Uterus (tissue), 4 donors: ENCODE measurements around the gene CCDC57. TPM values are rescaled to one million over a fixed set of nuclear protein-coding genes. Genes with fewer than 3 reads are reported as not detected.

Source experiments
- DNase-seq, 2 donors: peaks; one replicate each; pipeline ENCODE4 v3.0.0-alpha.2; 2019 to 2020
- H3K27ac ChIP-seq, 2 donors: fragments of 200-600 bp; sonication (generic); 1 replicate in 1 of 2; 2 replicates in 1 of 2; pipeline ENCODE4 v1.5.1; 2016 to 2018
- H3K27me3 ChIP-seq, 2 donors: fragments of 200-600 bp; sonication (generic); one replicate each; pipeline ENCODE4 v1.5.1; 2018 to 2019; ENCODE audit warnings: control low read depth in 1 of 2
- H3K36me3 ChIP-seq, 2 donors: fragments of 200-600 bp; sonication (generic); one replicate each; pipeline ENCODE4 v1.5.1; 2019; ENCODE audit warnings: control low read depth in 1 of 2
- H3K4me1 ChIP-seq, 2 donors: fragments of 200-600 bp; sonication (generic); one replicate each; pipeline ENCODE4 v1.5.1; 2018 to 2019; ENCODE audit warnings: control low read depth in 1 of 2
- H3K4me3 ChIP-seq, 2 donors: fragments of 200-600 bp; sonication (generic); 1 replicate in 1 of 2; 2 replicates in 1 of 2; pipeline ENCODE4 v1.5.1; 2018 to 2019; ENCODE audit warnings: mild to moderate bottlenecking in 1 of 2
- H3K9me3 ChIP-seq, 2 donors: fragments of 200-600 bp; sonication (generic); one replicate each; pipeline ENCODE4 v1.5.1; 2019; ENCODE audit warnings: control low read depth in 1 of 2
- CTCF ChIP-seq, 4 experiments: fragments of 200-600 bp in 2 of 4; fragments of 450-650 bp in 2 of 4; sonication (generic) in 2 of 4; IDR thresholded peaks; one replicate each; pipeline ENCODE4 v1.5.1; 2016 to 2019; ENCODE audit warnings: antibody characterized with exemption in 4 of 4, mild to moderate bottlenecking in 2 of 4, moderate library complexity in 1 of 4
- POLR2A ChIP-seq, 2 donors: fragments of 450-650 bp; IDR thresholded peaks; one replicate each; pipeline ENCODE4 v1.6.1; 2016; ENCODE audit warnings: antibody characterized with exemption in 2 of 2, mild to moderate bottlenecking in 1 of 2, moderate library complexity in 1 of 2
- intact Hi-C: fragments of 100-400 bp; cut with DNase I; formaldehyde crosslinking; loops from one replicate; pipeline ENCODE4 v1.15.1; 2023; ENCODE audit warnings: low total_unique reads
- total RNA-seq, 4 donors: library from RNA; depleted of rRNA in 3 of 4; stranded (reverse); fragments of >200 nt in 3 of 4; gene quantifications; one replicate each; pipeline versions ENCODE4 v1.1.0 to v1.2.4, GENCODE V29; 2014 to 2023
- donor health status: DM: yes; HTN: yes; CAD: no.

Gene CCDC57
- total RNA-seq, 4 donors from 2014 or later = 4.4 to 88.2 (median 17.6) TPM

GRCh38 chr17:82096709-82097183 is 115.9 kb downstream of the CCDC57 start:
- no peaks in the 10 kb centered on the region for H3K27me3 ChIP-seq
- H3K4me3 ChIP-seq = peak overlapping the region; percentile 50 to 80
- H3K36me3 ChIP-seq = no peaks in the 10 kb centered on the region
- H3K27ac ChIP-seq = peak overlapping the region; percentile 86 to 95
- intact Hi-C loops = no loop called here
- DNase-seq = peak in 1 of 2 donors; percentile 15
- H3K4me1 ChIP-seq = peaks cover 0 to 12% of the 10 kb centered on the region in 2 donors
- H3K9me3 ChIP-seq = no peaks in the 10 kb centered on the region
- no peak for TF ChIP-seq POLR2A (IDR thresholded peaks at IDR 0.05)
- TF ChIP-seq CTCF (IDR thresholded peaks at IDR 0.05) = no peak

GRCh38 chr17:82095777-82096708 is 116.6 kb downstream of the CCDC57 start:
- H3K4me1 ChIP-seq = peaks cover 0 to 12% of the 10 kb centered on the region in 2 donors
- intact Hi-C loops = no loop called here
- H3K9me3 ChIP-seq = no peaks in the 10 kb centered on the region
- H3K4me3 ChIP-seq = no peak overlapping the region
- H3K27ac ChIP-seq = no peak overlapping the region
- peak; percentile 16 to 18 for DNase-seq
- no peak for TF ChIP-seq POLR2A (IDR thresholded peaks at IDR 0.05)
- no peak for TF ChIP-seq CTCF (IDR thresholded peaks at IDR 0.05)
- no peaks in the 10 kb centered on the region for H3K27me3 ChIP-seq
- no peaks in the 10 kb centered on the region for H3K36me3 ChIP-seq

- H3K27me3 ChIP-seq = no peaks in the 10 kb centered on the region
- peaks cover 0 to 12% of the 10 kb centered on the region in 2 donors for H3K4me1 ChIP-seq
- no peaks in the 10 kb centered on the region for H3K36me3 ChIP-seq
- no peak overlapping the region for H3K27ac ChIP-seq
- intact Hi-C loops = no loop called here
- no peak overlapping the region for H3K4me3 ChIP-seq
- no peaks in the 10 kb centered on the region for H3K9me3 ChIP-seq
- no peak for TF ChIP-seq CTCF (IDR thresholded peaks at IDR 0.05)
- no peak for DNase-seq
Observed at GRCh38 chr17:82094931-82095776, 117.5 kb downstream of the CCDC57 start.

GRCh38 chr17:82092995-82093751 is 119.5 kb downstream of the CCDC57 start:
- intact Hi-C loops = no loop called here
- peaks cover 0 to 12% of the 10 kb centered on the region in 2 donors for H3K4me1 ChIP-seq
- no peaks in the 10 kb centered on the region for H3K27me3 ChIP-seq
- no peak for DNase-seq
- no peak overlapping the region for H3K4me3 ChIP-seq
- TF ChIP-seq CTCF (IDR thresholded peaks at IDR 0.05) (no peak), POLR2A (IDR thresholded peaks at IDR 0.05) (no peak)
- H3K36me3 ChIP-seq = no peaks in the 10 kb centered on the region
- no peaks in the 10 kb centered on the region for H3K9me3 ChIP-seq
- H3K27ac ChIP-seq = no peak overlapping the region
